Stimulated activated CD8-positive, alpha-beta memory T cell treated with anti-CD3 and anti-CD28 coated beads, Interleukin-4, amount 100 ng/mL, for 24 hours (primary cell): ENCODE measurements around the gene CAMKMT.

Source experiments
- DNase-seq: peaks from one replicate; pipeline ENCODE4 v3.0.0-alpha.2; 2020; ENCODE audit warnings: low read depth

The CAMKMT gene

DNA sequence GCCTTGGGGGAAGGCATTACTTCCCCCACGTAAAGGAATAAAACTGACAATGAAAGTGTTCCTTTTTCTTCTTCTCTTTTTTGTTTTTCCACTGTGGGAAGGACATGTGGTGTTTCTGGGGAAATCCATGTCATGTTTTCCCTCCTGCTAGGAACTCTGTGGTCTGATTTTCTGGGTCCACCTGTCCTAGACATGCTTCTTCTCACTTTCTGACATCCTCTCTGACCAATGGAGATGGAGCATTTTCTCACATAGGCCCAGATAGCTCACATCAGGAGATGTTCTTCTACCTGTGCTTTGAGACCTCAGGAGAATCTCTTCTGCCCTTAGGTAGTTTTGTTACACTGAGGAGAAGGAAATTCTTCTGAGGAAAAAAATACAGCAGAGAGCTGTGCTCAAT, 327.8 kb downstream of the CAMKMT start:
- DNase-seq: no peak

DNA sequence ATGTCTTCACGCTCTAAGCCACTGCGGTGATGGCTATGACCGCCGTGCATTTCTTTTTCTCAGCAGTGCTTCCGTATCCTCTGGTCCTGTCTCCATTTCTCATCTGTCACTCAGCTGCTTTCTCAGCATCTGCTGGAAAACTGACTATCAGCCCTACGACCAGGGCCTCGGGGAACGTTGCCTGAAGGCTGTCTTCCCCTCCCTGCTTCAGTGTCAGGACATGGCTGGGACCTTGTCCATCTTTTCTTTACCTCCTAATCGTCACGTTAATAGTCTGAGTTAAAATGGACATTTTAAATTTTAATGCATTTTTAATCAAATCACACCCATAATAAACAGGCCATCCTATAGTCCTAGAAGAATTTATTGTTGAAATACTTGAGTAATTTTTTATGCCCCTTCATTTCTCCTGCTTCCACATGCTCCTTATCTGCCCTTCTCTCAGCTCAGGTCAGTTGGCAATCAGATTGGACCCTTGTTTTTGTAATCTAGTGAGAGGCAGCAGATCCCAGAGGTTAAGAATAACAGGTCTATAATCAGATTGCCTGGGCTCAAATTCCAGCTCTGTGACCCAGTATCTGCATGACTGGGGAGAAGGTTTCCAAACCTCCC, 329.5 kb downstream of the CAMKMT start:
- DNase-seq: no peak

DNA sequence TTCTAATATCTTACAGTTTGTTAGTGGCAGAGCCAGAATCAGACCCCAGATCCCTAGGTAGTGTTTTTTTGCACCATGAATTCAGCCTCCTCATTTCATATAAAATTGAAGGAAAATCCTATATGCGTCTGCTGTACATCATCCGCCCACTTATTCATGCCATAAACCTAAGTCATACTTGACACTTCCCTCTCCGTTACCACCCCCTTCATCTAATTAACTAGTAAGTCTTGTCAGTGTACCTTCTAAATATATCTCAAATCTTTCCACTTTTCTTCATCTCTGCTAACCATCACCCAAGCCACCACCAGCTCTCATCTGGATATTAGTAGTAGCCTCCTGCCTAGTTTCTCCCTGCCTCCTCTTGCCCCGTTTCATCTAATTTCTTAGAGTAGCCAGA, 331.1 kb downstream of the CAMKMT start:
- no peak for DNase-seq

- no peak for DNase-seq
Observed at GRCh38 chr2:44700824-44701223, 339.1 kb downstream of the CAMKMT start.

DNA sequence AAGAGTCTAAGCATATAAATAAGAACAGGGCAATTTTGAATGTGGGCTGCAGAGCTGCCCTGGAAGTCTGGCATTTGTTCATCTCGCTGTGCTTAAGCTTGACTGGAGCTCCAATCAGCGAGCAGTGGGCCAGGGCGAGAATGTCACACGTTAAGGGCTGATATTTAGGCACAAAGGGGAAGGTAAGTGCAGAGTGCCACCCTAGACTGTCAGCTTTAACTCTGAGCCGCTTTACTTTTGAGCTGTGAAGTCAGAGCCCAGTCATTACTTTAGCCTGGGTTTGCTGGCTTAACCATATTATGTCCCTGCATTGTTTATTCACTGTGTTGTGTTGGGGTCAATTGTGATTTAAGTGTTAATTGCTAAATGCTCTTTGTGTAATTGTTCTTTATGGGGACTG, 343.6 kb downstream of the CAMKMT start:
- DNase-seq: no peak

- DNase-seq: no peak
Observed at GRCh38 chr2:44705876-44706480, 344.2 kb downstream of the CAMKMT start.

GRCh38 chr2:44706681-44707553, 345.2 kb downstream of the CAMKMT start:
- DNase-seq: no peak

- no peak for DNase-seq
Observed at GRCh38 chr2:44707945-44708660, 346.4 kb downstream of the CAMKMT start.

DNA sequence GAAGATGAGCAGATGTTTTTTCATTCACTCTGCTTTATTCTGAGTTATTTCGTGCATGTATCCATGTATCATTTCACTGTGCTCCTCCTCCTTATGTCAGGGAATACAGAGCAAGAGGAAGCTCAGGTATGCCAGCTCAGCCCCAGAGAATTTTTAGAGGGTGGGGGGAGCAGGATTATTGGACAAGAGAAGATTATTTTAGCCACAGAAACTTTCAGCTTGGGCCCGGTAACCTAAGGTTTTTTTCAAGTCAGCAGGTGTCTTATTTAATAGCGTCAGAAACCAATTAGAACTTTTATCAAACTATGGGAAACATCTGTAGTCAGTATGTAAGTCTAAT, 346.9 kb downstream of the CAMKMT start:
- no peak for DNase-seq

DNA sequence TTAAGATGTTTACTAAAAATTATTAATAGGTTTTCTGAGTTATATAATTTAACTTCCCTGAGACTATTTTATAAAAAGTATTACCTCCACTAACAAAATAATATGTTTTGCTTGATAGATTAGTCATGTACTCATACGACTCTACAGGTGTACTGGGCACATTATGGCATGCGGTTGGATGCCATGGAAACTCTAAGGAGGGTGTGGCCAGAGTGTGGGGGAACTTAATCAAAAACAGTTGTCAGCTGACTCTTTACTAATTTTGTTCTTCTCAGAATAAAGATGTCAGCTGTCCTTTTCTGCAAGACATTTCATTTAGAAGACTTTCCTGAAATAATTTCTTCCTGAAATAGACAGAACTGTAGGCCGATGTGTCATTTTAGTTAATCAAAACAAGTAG, 351.4 kb downstream of the CAMKMT start:
- no peak for DNase-seq

DNA sequence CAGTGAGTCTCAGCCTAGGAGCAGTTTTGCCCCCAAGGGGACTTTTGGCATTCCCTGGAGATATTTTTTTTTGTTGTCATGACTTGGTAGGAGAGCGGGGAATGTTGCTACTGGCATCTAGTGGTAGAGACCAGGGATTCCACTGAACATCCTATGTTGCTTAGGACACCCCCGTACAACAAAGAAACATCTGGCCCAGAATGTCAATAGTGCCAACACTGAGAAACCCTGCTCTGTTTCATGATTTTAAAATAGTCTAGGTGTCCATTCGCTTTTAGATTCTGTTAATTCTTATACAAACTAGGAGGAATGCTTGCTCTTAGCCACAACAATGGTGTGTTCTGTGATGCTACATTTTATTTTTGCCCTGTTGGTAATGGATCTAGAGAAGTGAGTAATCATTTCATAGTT, 353.9 kb downstream of the CAMKMT start:
- no peak for DNase-seq

DNA sequence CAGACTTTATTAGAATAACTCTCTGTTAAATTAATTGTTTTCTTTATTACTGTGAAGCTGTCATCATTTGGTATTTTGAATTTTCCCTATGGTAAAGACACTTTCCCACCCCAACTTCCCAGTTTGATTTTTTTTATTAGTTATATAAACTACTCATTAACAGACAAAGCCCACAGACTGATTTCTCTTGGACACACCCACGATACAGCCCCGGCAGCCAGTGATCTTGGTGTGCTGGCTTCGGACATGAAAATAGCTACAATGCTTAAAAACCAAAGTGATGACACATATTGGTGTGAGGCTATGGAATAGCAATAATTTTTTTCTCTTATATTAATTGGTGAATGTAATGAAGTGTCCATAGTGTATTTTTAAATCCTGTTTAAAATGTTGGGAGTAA, 354.4 kb downstream of the CAMKMT start:
- no peak for DNase-seq

GRCh38 chr2:44718431-44718830, 356.7 kb downstream of the CAMKMT start:
- DNase-seq: no peak

- no peak for DNase-seq
Observed at GRCh38 chr2:44719562-44719961, 357.8 kb downstream of the CAMKMT start.

DNA sequence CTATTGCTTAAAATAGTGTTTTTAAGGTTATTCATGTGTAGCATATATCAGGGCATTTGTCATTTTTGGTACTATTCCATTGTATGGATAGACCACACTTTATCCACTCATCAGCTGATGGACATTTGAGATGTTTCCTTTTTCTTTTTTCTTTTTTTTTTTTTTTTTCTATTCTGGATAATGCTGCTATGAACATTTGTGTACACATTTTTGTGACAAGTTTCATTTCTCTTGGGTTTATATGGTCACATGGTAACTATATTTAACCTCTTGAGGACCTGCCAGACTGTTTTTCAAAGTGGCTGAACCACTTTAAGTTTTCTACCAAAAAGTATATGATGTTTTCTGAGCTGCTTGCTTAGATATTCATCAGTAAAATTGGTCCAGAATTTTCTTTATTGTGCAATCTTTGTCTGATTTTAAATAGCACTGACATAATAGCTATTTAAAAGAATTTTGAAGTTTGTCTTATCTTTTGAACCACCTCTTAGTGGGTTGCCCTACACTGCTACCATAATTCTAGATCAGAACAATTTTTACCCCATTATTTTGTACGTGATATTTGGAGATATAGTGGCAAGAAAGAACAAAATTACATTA, 360.4 kb downstream of the CAMKMT start:
- no peak for DNase-seq

- DNase-seq: no peak
Observed at GRCh38 chr2:44723921-44724320, 362.2 kb downstream of the CAMKMT start.

GRCh38 chr2:44730593-44730992, 368.8 kb downstream of the CAMKMT start:
- DNase-seq: no peak

GRCh38 chr2:44731505-44731904, 369.8 kb downstream of the CAMKMT start:
- no peak for DNase-seq

- DNase-seq: no peak
Observed at GRCh38 chr2:44736270-44736942, 374.7 kb downstream of the CAMKMT start.

DNA sequence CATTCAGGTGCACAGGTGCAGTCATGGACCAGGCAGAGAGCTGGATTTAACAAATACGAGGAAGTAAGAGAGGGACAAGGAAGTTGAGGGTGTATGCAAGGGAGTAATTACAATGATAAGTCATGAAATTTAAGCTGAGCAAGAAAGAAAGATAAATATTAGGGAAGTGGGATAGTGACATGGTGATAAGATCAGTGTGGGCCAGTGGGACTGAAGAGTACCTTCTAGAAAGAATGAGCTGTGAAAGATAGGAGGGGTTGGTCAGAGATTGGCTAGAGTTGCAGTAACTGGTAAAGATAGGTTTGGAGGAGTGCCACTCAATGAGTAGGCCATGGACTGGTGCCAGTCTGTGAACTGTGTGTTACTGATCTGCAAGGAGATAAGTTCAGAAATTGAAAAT, 378.9 kb downstream of the CAMKMT start:
- no peak for DNase-seq

DNA sequence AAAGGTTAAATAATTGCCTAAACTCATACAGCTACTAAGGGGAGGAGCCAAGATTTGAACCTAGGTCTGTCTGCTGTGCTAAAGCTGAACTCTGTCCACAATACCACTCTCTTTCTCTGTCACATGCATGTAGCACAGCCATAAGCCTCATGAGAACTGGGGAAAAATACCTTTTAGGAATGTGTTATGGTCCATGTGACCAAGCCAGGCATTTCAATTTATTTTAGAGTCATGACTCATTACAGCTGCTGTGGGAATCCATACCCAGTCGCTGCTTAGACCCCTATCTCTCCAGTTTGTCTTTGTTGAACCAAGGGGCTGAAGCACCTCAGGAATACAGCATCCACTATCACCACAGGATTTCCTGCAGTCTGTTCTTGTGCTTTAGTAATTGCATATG, 379.8 kb downstream of the CAMKMT start:
- DNase-seq: no peak

- no peak for DNase-seq
Observed at GRCh38 chr2:44742057-44742456, 380.3 kb downstream of the CAMKMT start.
